HepG2 (cell line): ENCODE results near the gene METTL6. TPM values are rescaled to one million over a fixed set of nuclear protein-coding genes. Genes with fewer than 3 reads are reported as not detected.

Experiments used
- AHR ChIP-seq: IDR thresholded peaks from 2 replicates; pipeline ENCODE4 v1.6.1; 2018; ENCODE audit warnings: missing genetic modification reagents, missing compliant biosample characterization
- CCAR2 ChIP-seq: fragments of 200-400 bp; formaldehyde crosslinking; optimal IDR thresholded peaks from 2 replicates; pipeline ENCODE3; 2018; ENCODE audit warnings: low read depth, mild to moderate bottlenecking, low read length, moderate library complexity
- HMGA1 ChIP-seq: sonication (generic); formaldehyde crosslinking; conservative IDR thresholded peaks from 2 replicates; pipeline ENCODE4 v1.4.0; 2020; ENCODE audit warnings: missing genetic modification reagents
- HNF4A ChIP-seq: sonication (generic); formaldehyde crosslinking; IDR thresholded peaks from 2 replicates; pipeline ENCODE4 v1.4.0; 2020; ENCODE audit warnings: missing genetic modification reagents
- HOXA3 ChIP-seq: sonication (generic); formaldehyde crosslinking; IDR thresholded peaks from 2 replicates; pipeline ENCODE4 v1.5.0; 2020; ENCODE audit warnings: missing genetic modification reagents
- KDM4B ChIP-seq: sonication (generic); formaldehyde crosslinking; IDR thresholded peaks from 2 replicates; pipeline ENCODE4 v1.4.0; 2020; ENCODE audit warnings: missing genetic modification reagents
- MTA3 ChIP-seq: sonication (generic); formaldehyde crosslinking; IDR thresholded peaks from 2 replicates; pipeline ENCODE4 v1.4.0; 2020; ENCODE audit warnings: missing genetic modification reagents
- NR2F6 ChIP-seq, 2 experiments: IDR thresholded peaks; 2 replicates each; pipeline ENCODE4 v1.6.1; 2016; ENCODE audit warnings: antibody characterized with exemption in 1 of 2, mild to moderate bottlenecking in 1 of 2
- SMAD3 ChIP-seq: sonication (generic); formaldehyde crosslinking; IDR thresholded peaks from 2 replicates; pipeline ENCODE4 v1.4.0; 2020; ENCODE audit warnings: missing genetic modification reagents
- STAG1 ChIP-seq: sonication (generic); formaldehyde crosslinking; IDR thresholded peaks from 2 replicates; pipeline ENCODE4 v1.4.0; 2020; ENCODE audit warnings: missing genetic modification reagents
- TMF1 ChIP-seq: sonication (generic); formaldehyde crosslinking; IDR thresholded peaks from 2 replicates; pipeline ENCODE4 v1.8.1; 2022; ENCODE audit warnings: low read depth, missing genetic modification reagents
- ZBTB7A ChIP-seq: sonication (generic); formaldehyde crosslinking; IDR thresholded peaks from 2 replicates; pipeline ENCODE4 v1.8.0; 2022; ENCODE audit warnings: mild to moderate bottlenecking, missing genetic modification reagents
- ZNF33B ChIP-seq: sonication (generic); formaldehyde crosslinking; IDR thresholded peaks from 2 replicates; pipeline ENCODE4 v1.5.1; 2020; ENCODE audit warnings: mild to moderate bottlenecking, missing genetic modification reagents
- ZNF530 ChIP-seq: sonication (generic); formaldehyde crosslinking; IDR thresholded peaks from 2 replicates; pipeline ENCODE4 v1.5.0; 2020; ENCODE audit warnings: low read depth, mild to moderate bottlenecking, missing genetic modification reagents
- ZNF644 ChIP-seq: IDR thresholded peaks from 2 replicates; pipeline ENCODE4 v1.6.1; 2016; ENCODE audit warnings: low read depth
- ZNF776 ChIP-seq: sonication (generic); formaldehyde crosslinking; IDR thresholded peaks from 2 replicates; pipeline ENCODE4 v1.4.0; 2020; ENCODE audit warnings: mild to moderate bottlenecking, missing genetic modification reagents
- polyA plus RNA-seq, 8 experiments: library from polyadenylated mRNA; depleted of rRNA in 3 of 8; stranded (reverse) in 7 of 8; unstranded in 1 of 8; fragments of >200 nt; fragmentation: Illumina TruSeq in 4 of 8; extraction: Trizol in 4 of 8; gene quantifications; 2 replicates each; pipeline versions ENCODE4 v1.2.1 to v1.2.3, GENCODE V29; 2011 to 2016; ENCODE audit warnings: low read depth in 4 of 8, missing spikeins in 1 of 8, mixed read lengths in 1 of 8; ENCODE audit not compliant: insufficient read depth in 1 of 8
- total RNA-seq, 5 experiments: library from RNA; depleted of rRNA; stranded (reverse); fragments of >200 nt; fragmentation: Illumina TruSeq; extraction: Trizol; gene quantifications; 2 replicates each; pipeline ENCODE4 v1.2.3, GENCODE V29; 2016; ENCODE audit warnings: low read depth in 1 of 5
- TF ChIP-seq, protein P1 (sequence below): sonication (generic); formaldehyde crosslinking; conservative IDR thresholded peaks from 2 replicates; pipeline ENCODE4 v1.4.0; 2020; ENCODE audit warnings: missing genetic modification reagents
- TF ChIP-seq, protein P2 (sequence below): sonication (generic); formaldehyde crosslinking; IDR thresholded peaks from 2 replicates; pipeline ENCODE4 v1.4.0; 2020; ENCODE audit warnings: mild to moderate bottlenecking, low read depth, missing genetic modification reagents
- TF ChIP-seq, protein P3 (sequence below): sonication (generic); formaldehyde crosslinking; conservative IDR thresholded peaks from 2 replicates; pipeline ENCODE4 v1.5.0; 2020; ENCODE audit warnings: missing genetic modification reagents
- TF ChIP-seq, protein P4 (sequence below): IDR thresholded peaks from 2 replicates; pipeline ENCODE4 v1.6.1; 2016; ENCODE audit warnings: missing biosample characterization, missing genetic modification reagents, low read depth
- TF ChIP-seq, protein P5 (sequence below): sonication (generic); formaldehyde crosslinking; IDR thresholded peaks from 2 replicates; pipeline ENCODE4 v1.5.1; 2020; ENCODE audit warnings: mild to moderate bottlenecking, moderate library complexity, missing genetic modification reagents

The METTL6 gene
- total and polyA plus RNA-seq, 2 of the 13 experiments (the other 11 are each of a cell fraction or from before 2014, with no cell fraction given) = 17.2 to 29.4 TPM

GRCh38 chr3:15377961-15378791 lies 49.2 kb downstream of the METTL6 start (continued):
- TF ChIP-seq NR2F6 (IDR thresholded peaks at IDR 0.05) (no peak), NR2F6 (CRISPR knock-in tag; IDR thresholded peaks at IDR 0.05) (peak; percentile 21; the same call in 1 of the 2 replicates), HOXA3 (peak; percentile 84; the same call in 1 of the 2 replicates), AHR (no peak), HMGA1 (CRISPR knock-in tag) (no peak), ZNF33B (CRISPR knock-in tag) (no peak), ZNF530 (CRISPR knock-in tag) (no peak), ZNF644 (no peak), STAG1 (CRISPR knock-in tag) (peak; percentile 77), MTA3 (CRISPR knock-in tag) (no peak), KDM4B (CRISPR knock-in tag) (0 out of 2 replicates have a peak, but pooled peaks have one; percentile 21), ZBTB7A (no peak), SMAD3 (peak; percentile 74; the same call in 1 of the 2 replicates), HNF4A (CRISPR knock-in tag) (no peak), TMF1 (CRISPR knock-in tag) (no peak), CCAR2 (no peak), ZNF776 (CRISPR knock-in tag) (no peak)
- TF ChIP-seq, protein P1, sequence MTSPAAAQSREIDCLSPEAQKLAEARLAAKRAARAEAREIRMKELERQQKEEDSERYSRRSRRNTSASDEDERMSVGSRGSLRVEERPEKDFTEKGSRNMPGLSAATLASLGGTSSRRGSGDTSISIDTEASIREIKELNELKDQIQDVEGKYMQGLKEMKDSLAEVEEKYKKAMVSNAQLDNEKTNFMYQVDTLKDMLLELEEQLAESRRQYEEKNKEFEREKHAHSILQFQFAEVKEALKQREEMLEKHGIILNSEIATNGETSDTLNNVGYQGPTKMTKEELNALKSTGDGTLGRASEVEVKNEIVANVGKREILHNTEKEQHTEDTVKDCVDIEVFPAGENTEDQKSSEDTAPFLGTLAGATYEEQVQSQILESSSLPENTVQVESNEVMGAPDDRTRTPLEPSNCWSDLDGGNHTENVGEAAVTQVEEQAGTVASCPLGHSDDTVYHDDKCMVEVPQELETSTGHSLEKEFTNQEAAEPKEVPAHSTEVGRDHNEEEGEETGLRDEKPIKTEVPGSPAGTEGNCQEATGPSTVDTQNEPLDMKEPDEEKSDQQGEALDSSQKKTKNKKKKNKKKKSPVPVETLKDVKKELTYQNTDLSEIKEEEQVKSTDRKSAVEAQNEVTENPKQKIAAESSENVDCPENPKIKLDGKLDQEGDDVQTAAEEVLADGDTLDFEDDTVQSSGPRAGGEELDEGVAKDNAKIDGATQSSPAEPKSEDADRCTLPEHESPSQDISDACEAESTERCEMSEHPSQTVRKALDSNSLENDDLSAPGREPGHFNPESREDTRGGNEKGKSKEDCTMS (CRISPR knock-in tag) = no peak
- TF ChIP-seq, protein P2, sequence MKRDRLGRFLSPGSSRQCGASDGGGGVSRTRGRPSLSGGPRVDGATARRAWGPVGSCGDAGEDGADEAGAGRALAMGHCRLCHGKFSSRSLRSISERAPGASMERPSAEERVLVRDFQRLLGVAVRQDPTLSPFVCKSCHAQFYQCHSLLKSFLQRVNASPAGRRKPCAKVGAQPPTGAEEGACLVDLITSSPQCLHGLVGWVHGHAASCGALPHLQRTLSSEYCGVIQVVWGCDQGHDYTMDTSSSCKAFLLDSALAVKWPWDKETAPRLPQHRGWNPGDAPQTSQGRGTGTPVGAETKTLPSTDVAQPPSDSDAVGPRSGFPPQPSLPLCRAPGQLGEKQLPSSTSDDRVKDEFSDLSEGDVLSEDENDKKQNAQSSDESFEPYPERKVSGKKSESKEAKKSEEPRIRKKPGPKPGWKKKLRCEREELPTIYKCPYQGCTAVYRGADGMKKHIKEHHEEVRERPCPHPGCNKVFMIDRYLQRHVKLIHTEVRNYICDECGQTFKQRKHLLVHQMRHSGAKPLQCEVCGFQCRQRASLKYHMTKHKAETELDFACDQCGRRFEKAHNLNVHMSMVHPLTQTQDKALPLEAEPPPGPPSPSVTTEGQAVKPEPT (CRISPR knock-in tag) = no peak
- TF ChIP-seq, protein P3, sequence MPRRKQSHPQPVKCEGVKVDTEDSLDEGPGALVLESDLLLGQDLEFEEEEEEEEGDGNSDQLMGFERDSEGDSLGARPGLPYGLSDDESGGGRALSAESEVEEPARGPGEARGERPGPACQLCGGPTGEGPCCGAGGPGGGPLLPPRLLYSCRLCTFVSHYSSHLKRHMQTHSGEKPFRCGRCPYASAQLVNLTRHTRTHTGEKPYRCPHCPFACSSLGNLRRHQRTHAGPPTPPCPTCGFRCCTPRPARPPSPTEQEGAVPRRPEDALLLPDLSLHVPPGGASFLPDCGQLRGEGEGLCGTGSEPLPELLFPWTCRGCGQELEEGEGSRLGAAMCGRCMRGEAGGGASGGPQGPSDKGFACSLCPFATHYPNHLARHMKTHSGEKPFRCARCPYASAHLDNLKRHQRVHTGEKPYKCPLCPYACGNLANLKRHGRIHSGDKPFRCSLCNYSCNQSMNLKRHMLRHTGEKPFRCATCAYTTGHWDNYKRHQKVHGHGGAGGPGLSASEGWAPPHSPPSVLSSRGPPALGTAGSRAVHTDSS (CRISPR knock-in tag) = no peak
- TF ChIP-seq, protein P4, sequence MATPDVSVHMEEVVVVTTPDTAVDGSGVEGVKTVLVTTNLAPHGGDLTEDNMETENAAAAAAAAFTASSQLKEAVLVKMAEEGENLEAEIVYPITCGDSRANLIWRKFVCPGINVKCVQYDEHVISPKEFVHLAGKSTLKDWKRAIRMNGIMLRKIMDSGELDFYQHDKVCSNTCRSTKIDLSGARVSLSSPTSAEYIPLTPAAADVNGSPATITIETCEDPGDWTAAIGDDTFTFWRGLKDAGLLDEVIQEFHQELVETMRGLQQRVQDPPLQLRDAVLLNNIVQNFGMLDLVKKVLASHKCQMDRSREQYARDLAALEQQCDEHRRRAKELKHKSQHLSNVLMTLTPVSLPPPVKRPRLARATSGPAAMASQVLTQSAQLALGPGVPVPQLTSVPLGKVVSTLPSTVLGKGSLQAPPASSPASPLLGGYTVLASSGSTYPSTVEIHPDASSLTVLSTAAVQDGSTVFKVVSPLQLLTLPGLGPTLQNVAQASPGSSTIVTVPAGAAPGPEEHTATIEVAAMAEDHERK (CRISPR knock-in tag) = no peak
- TF ChIP-seq, protein P5, sequence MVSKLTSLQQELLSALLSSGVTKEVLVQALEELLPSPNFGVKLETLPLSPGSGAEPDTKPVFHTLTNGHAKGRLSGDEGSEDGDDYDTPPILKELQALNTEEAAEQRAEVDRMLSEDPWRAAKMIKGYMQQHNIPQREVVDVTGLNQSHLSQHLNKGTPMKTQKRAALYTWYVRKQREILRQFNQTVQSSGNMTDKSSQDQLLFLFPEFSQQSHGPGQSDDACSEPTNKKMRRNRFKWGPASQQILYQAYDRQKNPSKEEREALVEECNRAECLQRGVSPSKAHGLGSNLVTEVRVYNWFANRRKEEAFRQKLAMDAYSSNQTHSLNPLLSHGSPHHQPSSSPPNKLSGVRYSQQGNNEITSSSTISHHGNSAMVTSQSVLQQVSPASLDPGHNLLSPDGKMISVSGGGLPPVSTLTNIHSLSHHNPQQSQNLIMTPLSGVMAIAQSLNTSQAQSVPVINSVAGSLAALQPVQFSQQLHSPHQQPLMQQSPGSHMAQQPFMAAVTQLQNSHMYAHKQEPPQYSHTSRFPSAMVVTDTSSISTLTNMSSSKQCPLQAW (CRISPR knock-in tag) = 0 out of 2 replicates have a peak, but pooled peaks have one; percentile 75
